ENCODE data around the gene FGB.

DNA sequence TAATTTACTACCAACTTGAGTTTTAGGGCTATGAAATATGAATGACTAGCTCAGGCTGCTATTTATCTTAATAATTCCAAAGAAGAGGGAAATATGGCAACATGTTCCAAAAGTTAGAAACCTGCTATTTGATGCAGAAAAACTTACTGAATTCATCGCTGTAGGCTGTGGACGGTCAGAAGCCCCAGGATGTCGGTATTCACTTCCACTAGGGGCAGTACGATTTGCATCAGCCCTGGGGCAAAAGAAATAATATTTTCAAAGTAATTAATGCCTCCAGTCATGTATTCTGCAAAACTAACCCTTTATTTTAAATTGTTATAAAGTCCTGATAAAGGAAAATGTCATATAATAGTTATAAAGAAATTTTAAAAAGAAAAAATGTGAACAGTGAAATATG is 17.1 kb upstream of the FGB start:
- TF ChIP-seq TEAD4 (IDR thresholded peaks at IDR 0.05) (no peak), ZBTB7A (IDR thresholded peaks at IDR 0.05; ENCODE audit: low read depth) (no peak), CEBPB (IDR thresholded peaks at IDR 0.05) (no peak), TAF1 (IDR thresholded peaks at IDR 0.05; ENCODE audit: low read depth) (no peak), EGR1 (IDR thresholded peaks at IDR 0.05) (no peak), YY1 (IDR thresholded peaks at IDR 0.05; ENCODE audit: low read depth) (no peak), EP300 (IDR thresholded peaks at IDR 0.05; ENCODE audit: borderline replicate concordance) (no peak)
- TF ChIP-seq, protein P1, sequence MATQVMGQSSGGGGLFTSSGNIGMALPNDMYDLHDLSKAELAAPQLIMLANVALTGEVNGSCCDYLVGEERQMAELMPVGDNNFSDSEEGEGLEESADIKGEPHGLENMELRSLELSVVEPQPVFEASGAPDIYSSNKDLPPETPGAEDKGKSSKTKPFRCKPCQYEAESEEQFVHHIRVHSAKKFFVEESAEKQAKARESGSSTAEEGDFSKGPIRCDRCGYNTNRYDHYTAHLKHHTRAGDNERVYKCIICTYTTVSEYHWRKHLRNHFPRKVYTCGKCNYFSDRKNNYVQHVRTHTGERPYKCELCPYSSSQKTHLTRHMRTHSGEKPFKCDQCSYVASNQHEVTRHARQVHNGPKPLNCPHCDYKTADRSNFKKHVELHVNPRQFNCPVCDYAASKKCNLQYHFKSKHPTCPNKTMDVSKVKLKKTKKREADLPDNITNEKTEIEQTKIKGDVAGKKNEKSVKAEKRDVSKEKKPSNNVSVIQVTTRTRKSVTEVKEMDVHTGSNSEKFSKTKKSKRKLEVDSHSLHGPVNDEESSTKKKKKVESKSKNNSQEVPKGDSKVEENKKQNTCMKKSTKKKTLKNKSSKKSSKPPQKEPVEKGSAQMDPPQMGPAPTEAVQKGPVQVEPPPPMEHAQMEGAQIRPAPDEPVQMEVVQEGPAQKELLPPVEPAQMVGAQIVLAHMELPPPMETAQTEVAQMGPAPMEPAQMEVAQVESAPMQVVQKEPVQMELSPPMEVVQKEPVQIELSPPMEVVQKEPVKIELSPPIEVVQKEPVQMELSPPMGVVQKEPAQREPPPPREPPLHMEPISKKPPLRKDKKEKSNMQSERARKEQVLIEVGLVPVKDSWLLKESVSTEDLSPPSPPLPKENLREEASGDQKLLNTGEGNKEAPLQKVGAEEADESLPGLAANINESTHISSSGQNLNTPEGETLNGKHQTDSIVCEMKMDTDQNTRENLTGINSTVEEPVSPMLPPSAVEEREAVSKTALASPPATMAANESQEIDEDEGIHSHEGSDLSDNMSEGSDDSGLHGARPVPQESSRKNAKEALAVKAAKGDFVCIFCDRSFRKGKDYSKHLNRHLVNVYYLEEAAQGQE (IDR thresholded peaks at IDR 0.05; ENCODE audit: low read depth), result no peak
- TF ChIP-seq, protein P2, sequence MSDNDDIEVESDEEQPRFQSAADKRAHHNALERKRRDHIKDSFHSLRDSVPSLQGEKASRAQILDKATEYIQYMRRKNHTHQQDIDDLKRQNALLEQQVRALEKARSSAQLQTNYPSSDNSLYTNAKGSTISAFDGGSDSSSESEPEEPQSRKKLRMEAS (IDR thresholded peaks at IDR 0.05), result no peak
